CD14-positive monocyte (primary cell): Measurements from ENCODE around the gene CCDC88A. TPM values are rescaled to one million over a fixed set of nuclear protein-coding genes. Genes with fewer than 3 reads are reported as not detected.
A peak's percentile ranks its signal among the peaks of the same experiment; 100 is the strongest.

Experiments
- DNase-seq, 3 donors: peaks; one replicate each; pipeline ENCODE4 v3.0.0-alpha.2; 2011 to 2022
- H2AFZ ChIP-seq: 2 replicates; pipeline ENCODE4 v1.6.0; 2012; ENCODE audit warnings: mild to moderate bottlenecking, low read depth, low read length, inconsistent platforms; ENCODE audit not compliant: insufficient read depth, poor library complexity, severe bottlenecking
- H3K27ac ChIP-seq, 2 donors: 1 replicate in 1 of 2; 2 replicates in 1 of 2; pipeline ENCODE4 v1.5.1; 2012 to 2013; ENCODE audit warnings: low read length in 2 of 2, control low read depth in 1 of 2, inconsistent platforms in 1 of 2, low read depth in 1 of 2, mild to moderate bottlenecking in 1 of 2
- H3K27me3 ChIP-seq, 2 donors: one replicate each; pipeline versions ENCODE4 v1.6.0 to v1.6.1; 2011 to 2013; ENCODE audit warnings: low read length in 2 of 2; ENCODE audit not compliant: control insufficient read depth in 2 of 2, insufficient read depth in 2 of 2
- H3K36me3 ChIP-seq, 2 donors: replicated peaks in 1 of 2; 1 replicate in 1 of 2; 2 replicates in 1 of 2; pipeline versions ENCODE4 v1.5.1 to v1.6.1; 2012 to 2013; ENCODE audit warnings: low read length in 2 of 2, control low read depth in 1 of 2, inconsistent platforms in 1 of 2, mild to moderate bottlenecking in 1 of 2; ENCODE audit not compliant: insufficient read depth in 2 of 2, control insufficient read depth in 1 of 2
- H3K4me1 ChIP-seq, 2 donors: 1 replicate in 1 of 2; 2 replicates in 1 of 2; pipeline versions ENCODE4 v1.5.1 to v1.6.1; 2012 to 2013; ENCODE audit warnings: low read length in 2 of 2, control low read depth in 1 of 2, inconsistent platforms in 1 of 2, mild to moderate bottlenecking in 1 of 2, moderate library complexity in 1 of 2; ENCODE audit not compliant: insufficient read depth in 2 of 2, control insufficient read depth in 1 of 2
- H3K4me2 ChIP-seq: replicated peaks from 2 replicates; pipeline ENCODE3; 2012; ENCODE audit warnings: low read length, moderate library complexity, mild to moderate bottlenecking; ENCODE audit not compliant: poor library complexity, severe bottlenecking; ENCODE audit errors: extremely low read depth
- H3K4me3 ChIP-seq, 3 experiments: fragments of 200-600 bp in 1 of 3; sonication (generic) in 1 of 3; replicated peaks in 1 of 3; 1 replicate in 2 of 3; 2 replicates in 1 of 3; pipeline ENCODE4 v1.5.1; 2011 to 2013; ENCODE audit warnings: low read length in 3 of 3, mild to moderate bottlenecking in 3 of 3, control low read depth in 2 of 3, low read depth in 2 of 3, inconsistent platforms in 1 of 3, moderate library complexity in 1 of 3
- H3K79me2 ChIP-seq: 2 replicates; pipeline ENCODE4 v1.6.0; 2012; ENCODE audit warnings: mild to moderate bottlenecking, control low read depth, inconsistent platforms, low read length, moderate library complexity; ENCODE audit not compliant: insufficient read depth
- H3K9ac ChIP-seq: 2 replicates; pipeline ENCODE4 v1.6.0; 2017; ENCODE audit warnings: low read length, mild to moderate bottlenecking; ENCODE audit not compliant: insufficient read depth, poor library complexity, severe bottlenecking
- H3K9me3 ChIP-seq, 2 donors: replicated peaks in 1 of 2; 1 replicate in 1 of 2; 2 replicates in 1 of 2; pipeline versions ENCODE4 v1.5.1 to v1.6.1; 2012 to 2013; ENCODE audit warnings: low read length in 2 of 2, control low read depth in 1 of 2; ENCODE audit not compliant: control insufficient read depth in 1 of 2, insufficient read depth in 1 of 2
- H4K20me1 ChIP-seq: 2 replicates; pipeline ENCODE4 v1.6.0; 2012; ENCODE audit warnings: mild to moderate bottlenecking, low read length, control low read depth, moderate library complexity; ENCODE audit not compliant: insufficient read depth
- H3K27ac Mint-ChIP-seq, 7 donors: one replicate each; pipeline ENCODE4 v1.8.0; 2020; ENCODE audit warnings: mild to moderate bottlenecking in 7 of 7, mixed read lengths in 7 of 7, moderate library complexity in 6 of 7, inconsistent platforms in 2 of 7
- H3K27me3 Mint-ChIP-seq, 3 donors: one replicate each; pipeline ENCODE4 v1.8.0; 2021 to 2022; ENCODE audit warnings: low read depth in 3 of 3, mild to moderate bottlenecking in 3 of 3, mixed read lengths in 3 of 3, moderate library complexity in 3 of 3, inconsistent platforms in 1 of 3
- H3K36me3 Mint-ChIP-seq, 2 donors: one replicate each; pipeline ENCODE4 v1.8.0; 2020; ENCODE audit warnings: mixed read lengths in 2 of 2, inconsistent platforms in 1 of 2, mild to moderate bottlenecking in 1 of 2
- H3K4me1 Mint-ChIP-seq: one replicate; pipeline ENCODE4 v1.8.0; 2020; ENCODE audit warnings: mild to moderate bottlenecking, mixed read lengths
- H3K4me3 Mint-ChIP-seq, 2 donors: one replicate each; pipeline ENCODE4 v1.8.0; 2020; ENCODE audit warnings: mild to moderate bottlenecking in 2 of 2, mixed read lengths in 2 of 2, moderate library complexity in 1 of 2
- H3K9me3 Mint-ChIP-seq, 7 donors: one replicate each; pipeline ENCODE4 v1.8.0; 2020 to 2022; ENCODE audit warnings: mixed read lengths in 7 of 7, mild to moderate bottlenecking in 6 of 7, moderate library complexity in 6 of 7, inconsistent platforms in 2 of 7
- CTCF ChIP-seq: fragments of 200-600 bp; IDR thresholded peaks from one replicate; pipeline ENCODE4 v1.8.0; 2022; ENCODE audit warnings: antibody characterized with exemption, mild to moderate bottlenecking
- WGBS: methylation state at CpG from one replicate; pipeline ENCODE4 v1.1.5; 2013; ENCODE audit warnings: missing lambda C conversion rate; ENCODE audit not compliant: insufficient coverage; 5-methylcytosine and 5-hydroxymethylcytosine counted together
- intact Hi-C, 2 donors: fragments of 100-400 bp; cut with micrococcal nuclease; formaldehyde crosslinking; loops; one replicate each; pipeline versions ENCODE4 v1.15.0 to v1.15.1; 2023
- polyA plus RNA-seq, 3 donors: library from polyadenylated mRNA; depleted of rRNA in 1 of 3; unstranded in 2 of 3; stranded (reverse) in 1 of 3; fragments of 300-500 nt in 2 of 3; fragments of >200 nt in 1 of 3; fragmentation: Illumina TruSeq in 2 of 3; gene quantifications; 1 replicate in 2 of 3; 2 replicates in 1 of 3; pipeline ENCODE4 v1.2.3, GENCODE V29; 2012 to 2021

The CCDC88A gene
- polyA plus RNA-seq, 3 donors = 9.9 to 57.1 (median 17.9) TPM

- Histone ChIP-seq H3K36me3 (peaks cover 49 to 80% of the 10 kb centered on the region in 2 donors), H3K4me1 (peaks cover 0 to 7% of the 10 kb centered on the region in 2 donors), H3K4me3 (no peak overlapping the region), H3K27me3 (no peaks in the 10 kb centered on the region), H2AFZ (no peak overlapping the region), H3K79me2 (peaks cover 12% of the 10 kb centered on the region), H3K9ac (no peak overlapping the region), H3K9me3 (no peaks in the 10 kb centered on the region), H3K4me2 (no peak overlapping the region), H4K20me1 (peaks cover 3% of the 10 kb centered on the region), H3K27ac (no peak overlapping the region)
- Mint-ChIP-seq H3K27ac (peak overlapping the region in 2 of 7 donors; percentile 51 to 64), H3K36me3 (peaks cover 41 to 59% of the 10 kb centered on the region in 2 donors), H3K4me3 (no peak overlapping the region), H3K4me1 (peaks cover 4% of the 10 kb centered on the region), H3K27me3 (no peaks in the 10 kb centered on the region), H3K9me3 (no peaks in the 10 kb centered on the region)
- no peak for DNase-seq
- TF ChIP-seq CTCF = no peak
- 100% methylated on average over 1 of the region's 4 CpGs for WGBS
- intact Hi-C loops = no loop called here
These were observed 49.4 kb downstream of the CCDC88A start for GRCh38 chr2:55370208-55370607.

GRCh38 chr2:55365303-55365702 lies 54.4 kb downstream of the CCDC88A start:
- H3K4me2 ChIP-seq = peak overlapping the region; percentile 22
- Mint-ChIP-seq H3K27ac (peak overlapping the region in 6 of 7 donors; percentile 2 to 84 (median 58)), H3K9me3 (no peaks in the 10 kb centered on the region)

More at GRCh38 chr2:55365303-55365702, 54.4 kb downstream of the CCDC88A start:
- peaks cover 13% of the 10 kb centered on the region for H3K4me1 Mint-ChIP-seq
- peaks cover 3 to 19% of the 10 kb centered on the region in 2 donors for H3K4me1 ChIP-seq
- no peak overlapping the region for H3K4me3 ChIP-seq
- intact Hi-C loops = loop anchor here in 1 of 2 donors (10.0 kb wide), 1 partner anchor 49 kb away; the partner anchor contains the start of gene CCDC88A
- no peaks in the 10 kb centered on the region for H3K27me3 Mint-ChIP-seq
- H4K20me1 ChIP-seq = peaks cover 10% of the 10 kb centered on the region
- peak; percentile 25 to 68 (median 47) for DNase-seq
- peaks cover 38 to 67% of the 10 kb centered on the region in 2 donors for H3K36me3 ChIP-seq
- H2AFZ ChIP-seq = no peak overlapping the region
- no peak overlapping the region for H3K4me3 Mint-ChIP-seq
- H3K79me2 ChIP-seq = peaks cover 17% of the 10 kb centered on the region
- H3K27ac ChIP-seq = peak overlapping the region in 1 of 2 donors; percentile 43
- H3K9me3 ChIP-seq = no peaks in the 10 kb centered on the region
- H3K9ac ChIP-seq = no peak overlapping the region
- WGBS = 0% methylated on average over 2 of the region's 3 CpGs
- TF ChIP-seq CTCF = no peak
- H3K27me3 ChIP-seq = no peaks in the 10 kb centered on the region
- peaks cover 30 to 43% of the 10 kb centered on the region in 2 donors for H3K36me3 Mint-ChIP-seq
